LoVo (cell line): ENCODE measurements around the gene HOXC5.

Experiments used
- DNase-seq: peaks from one replicate; pipeline ENCODE4 v3.0.0-alpha.2; 2016; ENCODE audit warnings: low spot score

HOXC5 gene

DNA sequence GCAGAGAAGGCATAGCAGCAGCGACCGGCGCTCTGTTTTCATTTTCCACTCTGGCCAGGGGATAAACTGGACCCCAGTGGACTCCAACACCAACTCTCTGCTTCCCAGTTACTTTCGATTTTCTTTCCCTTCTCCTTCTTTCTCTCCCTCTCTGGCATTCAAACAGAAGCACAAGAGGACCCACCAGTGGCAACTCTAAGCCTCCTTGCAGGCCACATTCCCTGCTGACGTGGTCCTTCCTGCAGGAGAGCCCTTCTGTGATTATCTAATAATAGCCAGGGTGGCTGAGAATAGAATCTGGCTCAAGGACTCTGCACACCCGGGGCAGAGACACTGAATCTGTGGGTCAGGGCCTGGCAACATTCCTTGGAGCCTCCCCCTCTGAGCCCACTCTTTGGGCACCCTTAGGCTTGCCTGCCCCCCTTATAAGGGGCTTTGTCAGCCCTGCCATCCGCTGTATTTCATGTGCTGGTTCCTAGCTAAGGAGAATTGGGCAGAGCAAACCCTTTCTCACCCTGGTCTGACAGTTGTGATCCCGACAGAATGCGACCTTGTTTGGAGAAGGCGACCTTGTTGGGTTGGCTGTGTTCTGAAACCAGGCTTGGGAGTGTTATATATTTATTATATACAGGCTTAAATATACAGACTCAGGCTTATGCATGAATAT, 12.8 kb upstream of the HOXC5 start:
- no peak for DNase-seq

- no peak for DNase-seq
These were observed 12.1 kb upstream of the HOXC5 start for GRCh38 chr12:54020591-54021405.

DNA sequence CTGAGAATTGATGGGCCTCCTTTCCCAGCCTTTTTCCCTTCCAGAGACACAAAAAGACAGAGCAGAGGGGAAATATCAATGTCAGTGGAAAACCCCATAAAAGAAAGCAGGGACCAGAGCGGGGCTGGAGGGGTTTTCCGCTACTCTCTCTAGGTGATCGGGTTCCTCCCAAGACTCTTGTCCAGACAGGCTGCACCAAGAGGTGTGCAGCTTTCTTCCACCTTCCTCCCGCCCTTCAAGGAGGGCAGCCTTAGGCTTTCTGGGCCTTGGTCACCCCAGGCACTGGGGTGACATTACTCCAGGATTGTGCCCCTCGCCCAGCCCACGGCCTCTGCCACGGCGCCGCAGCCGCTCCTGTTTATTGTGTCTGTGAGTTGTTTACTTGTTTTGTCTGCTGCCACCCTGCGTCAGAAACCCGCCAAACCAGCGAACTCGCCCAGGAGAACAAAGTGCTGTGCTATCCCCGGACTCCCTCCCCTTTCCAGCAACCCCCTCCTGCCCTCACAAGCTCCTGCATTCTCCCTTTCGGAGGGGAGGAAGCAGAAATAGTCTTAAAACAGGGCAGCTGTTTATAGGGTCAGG, 11.3 kb upstream of the HOXC5 start:
- no peak for DNase-seq

DNA sequence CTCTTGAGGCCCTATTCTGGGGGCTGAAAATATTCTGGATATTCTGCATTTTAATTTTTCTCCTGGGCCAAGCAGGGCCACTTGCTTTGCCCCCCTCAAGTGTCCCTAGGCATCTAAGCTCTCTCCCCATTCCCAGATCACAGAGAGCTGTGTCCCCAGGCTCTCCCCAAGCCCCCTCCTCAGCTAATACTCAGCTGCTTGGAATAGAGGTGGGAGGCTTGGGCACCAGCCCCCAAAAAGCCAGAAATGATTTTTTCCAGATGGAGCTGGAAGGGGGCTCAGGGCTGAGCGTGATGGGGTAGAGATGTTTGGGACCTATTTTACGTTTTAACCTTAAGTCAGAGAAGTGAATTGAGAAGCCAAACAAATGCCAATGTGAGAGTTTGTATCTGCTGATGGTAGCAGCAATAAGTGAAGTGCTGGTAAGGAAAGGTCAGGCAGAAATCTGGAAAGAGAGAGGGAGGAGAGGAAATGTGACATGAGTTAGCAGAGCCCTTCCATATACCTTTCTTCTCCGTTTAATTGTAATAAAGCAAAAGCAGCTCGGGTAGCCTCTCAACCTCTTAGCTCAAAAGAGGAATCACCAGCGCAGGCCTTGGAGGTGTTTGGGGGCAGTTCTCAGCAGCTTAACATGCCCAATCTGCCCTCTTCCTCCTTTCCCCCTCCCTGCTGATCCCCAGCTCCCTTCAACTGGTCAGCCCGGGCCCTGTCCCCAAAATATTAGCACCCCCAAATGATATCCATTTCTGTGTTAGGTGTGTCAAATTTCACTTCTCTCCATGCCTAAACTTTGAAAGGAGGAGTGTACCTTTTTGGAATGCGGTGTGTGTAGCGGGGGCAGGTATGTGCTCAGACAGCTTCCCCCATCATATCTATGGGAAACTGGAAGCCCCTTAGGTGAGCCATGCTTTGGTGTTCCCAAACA, 9.6 kb upstream of the HOXC5 start:
- DNase-seq, result no peak

GRCh38 chr12:54024127-54024526, 8.7 kb upstream of the HOXC5 start:
- DNase-seq, result no peak

DNA sequence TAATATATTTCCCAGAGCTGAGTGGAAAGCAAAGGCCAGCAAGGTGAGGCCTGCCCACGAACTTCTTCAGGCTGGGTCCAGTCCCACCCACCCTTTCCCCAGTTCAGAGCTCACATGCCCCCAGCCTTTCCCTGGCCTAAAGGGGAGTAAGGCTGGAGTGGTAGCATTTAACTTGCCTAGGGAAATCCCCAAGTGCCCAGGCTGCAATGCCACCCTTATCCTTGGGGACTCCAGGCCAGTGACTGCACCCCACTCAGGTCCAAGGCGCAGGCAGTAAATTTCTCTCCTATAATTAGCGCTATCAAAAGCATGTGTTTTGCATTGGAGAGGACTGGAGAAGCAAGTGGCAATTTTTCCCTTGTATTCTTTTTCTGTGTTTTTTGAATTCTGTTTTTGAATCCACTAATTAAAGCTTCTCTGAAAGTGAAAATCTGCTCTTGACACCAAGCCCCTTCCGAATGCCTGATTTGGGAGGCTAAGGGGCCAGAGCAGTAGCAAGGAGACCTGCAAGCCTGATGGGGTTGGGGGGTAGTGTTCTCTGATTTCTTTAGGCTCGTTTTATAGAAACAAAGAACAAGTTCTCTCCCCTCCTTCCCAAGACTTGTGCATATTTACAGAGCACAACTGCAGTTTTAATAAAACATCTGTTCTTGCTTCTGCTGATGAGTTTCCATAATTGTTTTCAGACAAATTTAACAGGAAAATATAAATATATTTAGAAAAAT, 8.1 kb upstream of the HOXC5 start:
- DNase-seq, result no peak

DNA sequence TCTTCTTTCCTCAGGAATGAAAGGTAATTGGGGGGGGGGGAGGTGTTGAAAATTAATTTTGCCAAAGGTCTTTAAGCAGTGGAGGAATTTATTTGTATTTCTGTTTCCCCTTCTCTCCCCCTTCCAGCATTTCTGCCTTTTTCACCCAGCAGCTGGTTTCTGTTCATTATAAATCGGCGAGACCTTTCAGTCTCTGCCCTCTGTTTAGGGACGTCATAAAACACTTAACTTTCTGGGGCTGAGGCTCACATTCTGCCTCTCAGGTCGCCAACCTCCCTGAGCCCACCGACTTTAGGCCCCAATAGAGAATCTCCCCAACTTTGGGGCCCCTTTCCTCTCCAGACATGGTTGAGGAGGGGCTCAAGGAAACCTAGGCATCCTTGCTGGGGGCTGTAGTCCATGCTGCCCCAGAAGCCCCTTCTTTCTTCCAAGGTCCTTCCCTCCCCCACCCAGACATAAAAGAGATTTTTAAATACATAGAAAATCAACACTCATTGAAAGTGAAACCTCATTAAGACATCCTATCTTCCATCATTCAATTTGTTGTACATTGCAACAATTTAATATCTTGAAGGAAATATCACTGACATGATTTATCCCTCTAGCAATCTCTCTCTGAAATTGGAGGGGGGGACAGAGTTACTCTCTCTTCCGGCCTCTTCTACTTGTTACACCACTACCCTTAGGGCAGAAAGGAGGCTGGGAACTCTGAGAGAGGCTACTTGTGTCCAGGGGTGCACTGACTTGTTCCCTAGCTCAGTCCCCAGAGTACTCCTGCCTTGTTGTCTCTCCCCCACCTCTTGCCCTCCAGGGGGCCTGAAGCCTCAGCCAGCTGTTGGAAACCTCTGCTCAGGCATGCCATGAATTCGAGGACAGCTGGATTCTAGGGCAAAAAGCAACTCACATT, 7.1 kb upstream of the HOXC5 start:
- DNase-seq, result no peak

- no peak for DNase-seq
These were observed 6.0 kb upstream of the HOXC5 start for GRCh38 chr12:54026640-54027441.

- DNase-seq, result no peak
These were observed 5.4 kb upstream of the HOXC5 start for GRCh38 chr12:54027442-54027786.

DNA sequence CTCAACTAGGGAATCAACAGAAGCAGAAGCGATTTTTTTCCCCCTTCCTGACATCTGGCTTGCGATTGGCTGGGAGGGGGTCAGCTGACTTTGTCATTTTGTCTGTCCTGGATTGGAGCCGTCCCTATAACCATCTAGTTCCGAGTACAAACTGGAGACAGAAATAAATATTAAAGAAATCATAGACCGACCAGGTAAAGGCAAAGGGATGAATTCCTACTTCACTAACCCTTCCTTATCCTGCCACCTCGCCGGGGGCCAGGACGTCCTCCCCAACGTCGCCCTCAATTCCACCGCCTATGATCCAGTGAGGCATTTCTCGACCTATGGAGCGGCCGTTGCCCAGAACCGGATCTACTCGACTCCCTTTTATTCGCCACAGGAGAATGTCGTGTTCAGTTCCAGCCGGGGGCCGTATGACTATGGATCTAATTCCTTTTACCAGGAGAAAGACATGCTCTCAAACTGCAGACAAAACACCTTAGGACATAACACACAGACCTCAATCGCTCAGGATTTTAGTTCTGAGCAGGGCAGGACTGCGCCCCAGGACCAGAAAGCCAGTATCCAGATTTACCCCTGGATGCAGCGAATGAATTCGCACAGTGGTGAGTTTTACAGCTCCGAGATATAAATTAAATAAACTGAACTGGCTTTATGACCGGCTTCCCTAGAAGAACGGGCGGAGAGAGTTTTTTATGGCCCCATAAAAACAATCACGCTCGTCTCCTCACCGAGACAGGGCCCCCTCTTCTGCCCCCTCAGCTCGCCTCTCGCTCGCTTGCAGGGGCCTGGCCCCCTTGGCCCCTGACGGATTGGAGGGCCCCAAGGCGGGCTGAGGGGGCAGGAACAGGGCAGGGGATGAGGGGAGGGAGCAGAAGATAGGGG, 4.3 kb upstream of the HOXC5 start, which contains the start of gene HOXC6:
HOXC6 (plus strand) TSS at position 127 of the 888 bp plus-strand sequence; CDS start at position 209, 82 bp downstream.
- DNase-seq, result peak; percentile 32

DNA sequence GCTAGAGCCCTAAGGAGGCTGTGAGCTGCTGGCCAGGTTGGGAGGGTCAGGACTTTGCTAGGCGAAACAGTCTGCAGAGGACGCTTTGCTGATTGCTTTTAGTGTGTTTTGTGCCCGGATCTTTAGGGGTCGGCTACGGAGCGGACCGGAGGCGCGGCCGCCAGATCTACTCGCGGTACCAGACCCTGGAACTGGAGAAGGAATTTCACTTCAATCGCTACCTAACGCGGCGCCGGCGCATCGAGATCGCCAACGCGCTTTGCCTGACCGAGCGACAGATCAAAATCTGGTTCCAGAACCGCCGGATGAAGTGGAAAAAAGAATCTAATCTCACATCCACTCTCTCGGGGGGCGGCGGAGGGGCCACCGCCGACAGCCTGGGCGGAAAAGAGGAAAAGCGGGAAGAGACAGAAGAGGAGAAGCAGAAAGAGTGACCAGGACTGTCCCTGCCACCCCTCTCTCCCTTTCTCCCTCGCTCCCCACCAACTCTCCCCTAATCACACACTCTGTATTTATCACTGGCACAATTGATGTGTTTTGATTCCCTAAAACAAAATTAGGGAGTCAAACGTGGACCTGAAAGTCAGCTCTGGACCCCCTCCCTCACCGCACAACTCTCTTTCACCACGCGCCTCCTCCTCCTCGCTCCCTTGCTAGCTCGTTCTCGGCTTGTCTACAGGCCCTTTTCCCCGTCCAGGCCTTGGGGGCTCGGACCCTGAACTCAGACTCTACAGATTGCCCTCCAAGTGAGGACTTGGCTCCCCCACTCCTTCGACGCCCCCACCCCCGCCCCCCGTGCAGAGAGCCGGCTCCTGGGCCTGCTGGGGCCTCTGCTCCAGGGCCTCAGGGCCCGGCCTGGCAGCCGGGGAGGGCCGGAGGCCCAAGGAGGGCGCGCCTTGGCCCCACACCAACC, 3.1 kb upstream of the HOXC5 start:
- no peak for DNase-seq

DNA sequence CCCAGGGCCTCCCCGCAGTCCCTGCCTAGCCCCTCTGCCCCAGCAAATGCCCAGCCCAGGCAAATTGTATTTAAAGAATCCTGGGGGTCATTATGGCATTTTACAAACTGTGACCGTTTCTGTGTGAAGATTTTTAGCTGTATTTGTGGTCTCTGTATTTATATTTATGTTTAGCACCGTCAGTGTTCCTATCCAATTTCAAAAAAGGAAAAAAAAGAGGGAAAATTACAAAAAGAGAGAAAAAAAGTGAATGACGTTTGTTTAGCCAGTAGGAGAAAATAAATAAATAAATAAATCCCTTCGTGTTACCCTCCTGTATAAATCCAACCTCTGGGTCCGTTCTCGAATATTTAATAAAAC, 2.4 kb upstream of the HOXC5 start:
- no peak for DNase-seq

- no peak for DNase-seq
These were observed 1.9 kb upstream of the HOXC5 start for GRCh38 chr12:54030889-54031471.

GRCh38 chr12:54031480-54031879, 1.4 kb upstream of the HOXC5 start:
- no peak for DNase-seq

GRCh38 chr12:54032086-54032619, 697 bp upstream of the HOXC5 start:
- DNase-seq, result no peak

DNA sequence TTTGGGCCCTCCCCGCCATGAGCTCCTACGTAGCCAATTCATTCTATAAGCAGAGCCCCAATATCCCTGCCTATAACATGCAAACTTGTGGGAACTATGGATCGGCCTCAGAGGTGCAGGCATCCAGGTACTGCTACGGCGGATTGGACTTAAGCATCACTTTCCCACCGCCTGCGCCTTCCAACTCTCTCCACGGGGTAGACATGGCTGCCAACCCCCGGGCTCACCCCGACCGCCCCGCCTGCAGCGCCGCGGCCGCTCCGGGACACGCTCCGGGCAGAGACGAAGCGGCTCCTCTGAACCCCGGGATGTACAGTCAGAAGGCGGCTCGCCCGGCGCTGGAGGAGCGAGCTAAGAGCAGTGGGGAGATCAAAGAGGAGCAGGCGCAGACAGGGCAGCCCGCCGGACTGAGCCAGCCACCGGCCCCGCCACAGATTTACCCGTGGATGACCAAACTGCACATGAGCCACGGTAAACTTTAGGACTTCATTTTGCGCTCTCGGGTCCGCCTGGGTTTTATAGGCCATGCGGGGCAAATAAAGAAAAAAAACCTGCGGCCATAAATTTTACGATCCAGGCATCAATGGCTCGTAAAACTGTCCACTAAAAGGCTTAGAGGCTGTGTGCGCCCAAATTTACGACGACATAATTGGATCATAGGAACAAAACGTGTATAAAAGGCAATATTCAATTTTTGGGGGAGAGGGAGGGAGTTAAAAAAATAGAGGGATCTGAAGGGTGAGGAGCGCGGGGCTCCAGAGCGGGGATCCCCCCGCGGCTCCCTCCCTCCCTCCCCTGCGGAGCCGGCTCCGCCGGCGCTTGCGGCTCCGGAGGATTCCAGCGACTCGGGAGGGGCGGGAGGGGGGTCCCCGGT, 493 bp downstream of the HOXC5 start:
- peak; percentile 88 for DNase-seq
